Dendritic cell treated with granulocyte-macrophage colony-stimulating factor and Interleukin-4, amounts not matched to agents 40 ng/mL and 50 ng/mL, for 4 days (primary cell): ENCODE data around the gene CYTH2.
"Not testable (repeated sequence)": the region's sequence is repeated elsewhere in the genome, so short reads cannot be mapped to it uniquely, and the experiment has no call there.

Source experiments
- H3K27ac Mint-ChIP-seq: one replicate; pipeline ENCODE4 v1.8.0; 2022; ENCODE audit warnings: mild to moderate bottlenecking, mixed read lengths
- H3K27me3 Mint-ChIP-seq: one replicate; pipeline ENCODE4 v1.8.0; 2022; ENCODE audit warnings: mild to moderate bottlenecking, mixed read lengths
- H3K36me3 Mint-ChIP-seq: one replicate; pipeline ENCODE4 v1.8.0; 2022; ENCODE audit warnings: low read depth, mixed read lengths
- H3K4me1 Mint-ChIP-seq: one replicate; pipeline ENCODE4 v1.8.0; 2022; ENCODE audit warnings: low read depth, mixed read lengths
- H3K4me3 Mint-ChIP-seq: one replicate; pipeline ENCODE4 v1.8.0; 2022; ENCODE audit warnings: mild to moderate bottlenecking, moderate library complexity, mixed read lengths
- H3K9me3 Mint-ChIP-seq: one replicate; pipeline ENCODE4 v1.8.0; 2022; ENCODE audit warnings: mixed read lengths
- intact Hi-C: fragments of 100-400 bp; cut with micrococcal nuclease; formaldehyde crosslinking; loops from one replicate; pipeline ENCODE4 v1.15.0; 2022

Gene CYTH2

GRCh38 chr19:48477067-48477685 lies 8.0 kb downstream of the CYTH2 start:
- intact Hi-C loops: no loop called here
- Mint-ChIP-seq H3K36me3 (peaks cover 78% of the 10 kb centered on the region), H3K9me3 (no peaks in the 10 kb centered on the region), H3K4me3 (no peak overlapping the region), H3K27me3 (peaks cover 16% of the 10 kb centered on the region), H3K4me1 (peaks cover 45% of the 10 kb centered on the region), H3K27ac (no peak overlapping the region)

- no peak overlapping the region for H3K4me3 Mint-ChIP-seq
- intact Hi-C loops: no loop called here
Measured at GRCh38 chr19:48477698-48478338, 8.6 kb downstream of the CYTH2 start.

GRCh38 chr19:48478339-48479256 lies 9.4 kb downstream of the CYTH2 start:
- intact Hi-C loops: no loop called here
- H3K9me3 Mint-ChIP-seq: no peaks in the 10 kb centered on the region
- H3K4me1 Mint-ChIP-seq: peaks cover 31% of the 10 kb centered on the region
- peaks cover 64% of the 10 kb centered on the region for H3K36me3 Mint-ChIP-seq
- H3K4me3 Mint-ChIP-seq: no peak overlapping the region
- H3K27me3 Mint-ChIP-seq: peaks cover 19% of the 10 kb centered on the region
- H3K27ac Mint-ChIP-seq: no peak overlapping the region

More at GRCh38 chr19:48477698-48478338, 8.6 kb downstream of the CYTH2 start:
- Mint-ChIP-seq H3K27ac (no peak overlapping the region), H3K4me1 (peaks cover 39% of the 10 kb centered on the region), H3K36me3 (peaks cover 71% of the 10 kb centered on the region), H3K9me3 (no peaks in the 10 kb centered on the region), H3K27me3 (peaks cover 16% of the 10 kb centered on the region)

- Mint-ChIP-seq H3K4me1 (peaks cover 23% of the 10 kb centered on the region), H3K36me3 (peaks cover 53% of the 10 kb centered on the region), H3K27ac (peak overlapping the region; percentile 76), H3K4me3 (no peak overlapping the region), H3K9me3 (no peaks in the 10 kb centered on the region), H3K27me3 (peaks cover 24% of the 10 kb centered on the region)
- intact Hi-C loops: no loop called here
Measured at GRCh38 chr19:48479686-48480085, 10.5 kb downstream of the CYTH2 start.

DNA sequence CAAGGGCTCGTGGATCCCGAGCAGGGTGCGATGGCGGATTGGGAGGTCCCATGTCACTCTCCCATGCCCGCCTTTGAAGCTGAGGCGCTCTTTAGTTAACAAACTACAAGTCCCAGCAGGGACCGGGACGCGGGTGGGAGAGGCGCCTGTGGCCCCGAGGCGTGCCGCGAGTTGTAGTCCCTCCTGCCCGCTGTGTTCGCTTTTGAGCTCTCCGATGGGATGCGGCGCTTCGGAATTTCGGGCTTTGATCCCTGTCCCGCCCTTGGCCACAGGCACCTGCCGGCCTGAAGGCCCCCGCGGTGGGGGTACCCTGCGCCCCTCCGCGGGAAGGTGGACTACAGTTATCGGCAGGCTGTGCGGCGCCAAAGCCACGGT lies 11.0 kb downstream of the CYTH2 start:
- H3K4me3 Mint-ChIP-seq: peak overlapping the region; percentile 80
- peak overlapping the region; percentile 76 for H3K27ac Mint-ChIP-seq
- H3K27me3 Mint-ChIP-seq: peaks cover 26% of the 10 kb centered on the region
- H3K36me3 Mint-ChIP-seq: peaks cover 48% of the 10 kb centered on the region
- intact Hi-C loops: no loop called here
- H3K4me1 Mint-ChIP-seq: peaks cover 23% of the 10 kb centered on the region
- H3K9me3 Mint-ChIP-seq: no peaks in the 10 kb centered on the region

DNA sequence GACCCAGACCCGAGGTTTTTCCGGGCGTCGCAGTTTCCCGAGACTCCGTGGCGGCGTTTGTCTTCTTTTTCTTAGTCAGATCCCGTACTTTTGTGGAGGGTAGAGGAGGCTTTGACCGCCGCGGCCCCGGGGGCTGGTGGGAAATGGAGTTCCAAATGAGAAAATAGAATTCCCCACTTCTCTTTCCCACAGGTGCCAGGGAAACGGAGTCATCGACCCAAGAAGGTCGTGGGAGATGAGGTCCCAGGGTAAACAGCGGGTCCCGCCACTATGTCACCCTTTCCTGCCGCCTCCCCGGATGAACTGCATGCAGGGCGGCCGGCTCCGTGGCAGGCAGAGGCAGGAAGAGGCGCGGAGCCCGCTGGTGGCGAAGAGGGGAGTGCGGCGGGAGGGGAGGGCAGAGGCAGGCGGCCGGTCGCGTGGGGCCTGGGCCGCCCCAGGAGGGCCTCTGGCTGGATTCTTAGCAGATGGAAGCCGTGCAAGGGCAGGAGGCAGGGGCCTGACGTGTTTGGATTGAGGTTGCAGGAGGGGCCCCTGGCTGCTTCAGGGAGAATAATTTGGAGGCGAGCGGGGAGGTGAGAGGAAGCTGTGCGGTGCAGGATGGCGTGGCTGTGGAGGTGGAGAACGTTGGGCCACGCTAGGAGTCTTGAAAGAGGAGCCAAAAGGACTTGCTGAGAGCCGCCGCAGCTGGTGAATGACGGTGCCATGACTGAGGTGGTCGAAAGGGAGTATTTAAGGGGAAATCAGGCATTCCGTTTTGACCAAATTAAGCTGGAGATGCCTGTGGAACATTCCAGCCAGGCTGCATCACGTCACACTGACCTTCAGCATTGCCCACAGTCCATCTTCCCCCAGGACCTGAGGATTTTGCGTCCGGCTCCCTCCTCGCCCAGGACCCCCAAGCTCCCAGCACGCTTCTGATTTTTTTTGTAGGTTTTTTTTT lies 11.7 kb downstream of the CYTH2 start:
- H3K27ac Mint-ChIP-seq: peak overlapping the region; percentile 76
- no peaks in the 10 kb centered on the region for H3K9me3 Mint-ChIP-seq
- peaks cover 41% of the 10 kb centered on the region for H3K36me3 Mint-ChIP-seq
- H3K4me1 Mint-ChIP-seq: peaks cover 23% of the 10 kb centered on the region
- H3K27me3 Mint-ChIP-seq: peaks cover 27% of the 10 kb centered on the region
- intact Hi-C loops: no loop called here
- H3K4me3 Mint-ChIP-seq: peak overlapping the region; percentile 80

DNA sequence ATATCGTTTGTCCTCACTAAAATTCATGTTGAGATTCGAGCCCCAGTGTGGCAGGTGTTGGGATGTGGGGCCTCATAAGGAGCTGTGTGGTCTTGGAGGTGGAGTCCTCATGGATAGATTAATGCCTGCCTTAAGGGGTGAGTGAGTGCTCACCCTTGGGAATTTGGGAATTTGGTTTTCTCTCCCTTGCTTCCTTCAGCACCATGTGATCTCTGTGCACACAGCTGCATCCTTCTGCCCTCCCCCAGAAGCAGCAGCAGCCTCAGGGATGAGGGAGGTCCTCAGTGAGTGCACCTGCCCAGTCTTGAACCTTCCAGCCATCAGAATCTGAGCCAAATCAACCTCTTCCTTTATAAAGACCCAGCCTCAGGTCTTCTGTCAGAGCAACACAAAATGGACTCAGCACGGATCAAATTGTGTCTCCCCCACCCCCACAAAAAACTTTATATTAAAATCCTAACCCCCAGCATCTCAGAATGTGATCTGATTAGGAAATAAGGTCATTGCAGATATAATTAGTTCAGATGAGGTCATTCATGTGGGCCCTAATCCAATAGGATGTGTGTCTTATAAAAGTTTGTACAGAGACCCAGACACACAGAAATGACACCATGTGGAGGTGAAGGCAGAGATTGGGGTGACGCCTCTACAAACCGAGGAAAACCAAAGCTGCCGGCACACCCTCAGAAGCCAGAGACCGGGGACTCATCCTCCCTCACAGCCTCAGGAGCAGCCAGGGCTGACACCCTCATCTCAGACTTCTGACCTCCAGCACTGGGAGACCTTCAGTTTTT lies 12.9 kb downstream of the CYTH2 start:
- peaks cover 32% of the 10 kb centered on the region for H3K27me3 Mint-ChIP-seq
- H3K4me3 Mint-ChIP-seq: no peak overlapping the region
- no peak overlapping the region for H3K27ac Mint-ChIP-seq
- H3K36me3 Mint-ChIP-seq: peaks cover 29% of the 10 kb centered on the region
- H3K4me1 Mint-ChIP-seq: peaks cover 23% of the 10 kb centered on the region
- intact Hi-C loops: no loop called here
- no peaks in the 10 kb centered on the region for H3K9me3 Mint-ChIP-seq

DNA sequence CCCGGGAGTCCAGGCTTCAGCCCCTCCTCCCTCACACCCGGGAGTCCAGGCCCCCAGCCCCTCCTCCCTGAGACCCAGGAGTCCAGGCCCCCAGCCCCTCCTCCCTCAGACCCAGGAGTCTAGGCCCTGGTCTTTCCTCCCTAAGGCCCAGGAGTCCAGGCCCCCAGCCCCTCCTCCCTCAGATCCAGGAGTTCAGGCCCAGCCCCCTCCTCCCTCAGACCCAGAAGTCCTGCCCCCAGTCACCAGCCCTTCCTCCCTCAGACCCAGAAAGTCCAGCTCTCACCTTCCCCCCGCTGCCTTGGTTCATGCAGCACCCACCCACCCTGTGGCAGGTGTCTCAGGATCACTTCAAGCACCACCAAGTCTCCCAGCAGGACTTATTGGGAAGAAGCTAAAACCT lies 14.1 kb downstream of the CYTH2 start:
- Mint-ChIP-seq H3K36me3 (peaks cover 17% of the 10 kb centered on the region), H3K4me3 (no peak overlapping the region), H3K9me3 (no peaks in the 10 kb centered on the region), H3K4me1 (peaks cover 23% of the 10 kb centered on the region), H3K27me3 (peaks cover 40% of the 10 kb centered on the region), H3K27ac (no peak overlapping the region)
- intact Hi-C loops: no loop called here

GRCh38 chr19:48484247-48484893 lies 15.2 kb downstream of the CYTH2 start:
- intact Hi-C loops: no loop called here
- H3K9me3 Mint-ChIP-seq: no peaks in the 10 kb centered on the region
- peaks cover 19% of the 10 kb centered on the region for H3K4me1 Mint-ChIP-seq
- H3K36me3 Mint-ChIP-seq: peaks cover 6% of the 10 kb centered on the region
- no peak overlapping the region for H3K27ac Mint-ChIP-seq
- peaks cover 45% of the 10 kb centered on the region for H3K27me3 Mint-ChIP-seq
- H3K4me3 Mint-ChIP-seq: no peak overlapping the region

DNA sequence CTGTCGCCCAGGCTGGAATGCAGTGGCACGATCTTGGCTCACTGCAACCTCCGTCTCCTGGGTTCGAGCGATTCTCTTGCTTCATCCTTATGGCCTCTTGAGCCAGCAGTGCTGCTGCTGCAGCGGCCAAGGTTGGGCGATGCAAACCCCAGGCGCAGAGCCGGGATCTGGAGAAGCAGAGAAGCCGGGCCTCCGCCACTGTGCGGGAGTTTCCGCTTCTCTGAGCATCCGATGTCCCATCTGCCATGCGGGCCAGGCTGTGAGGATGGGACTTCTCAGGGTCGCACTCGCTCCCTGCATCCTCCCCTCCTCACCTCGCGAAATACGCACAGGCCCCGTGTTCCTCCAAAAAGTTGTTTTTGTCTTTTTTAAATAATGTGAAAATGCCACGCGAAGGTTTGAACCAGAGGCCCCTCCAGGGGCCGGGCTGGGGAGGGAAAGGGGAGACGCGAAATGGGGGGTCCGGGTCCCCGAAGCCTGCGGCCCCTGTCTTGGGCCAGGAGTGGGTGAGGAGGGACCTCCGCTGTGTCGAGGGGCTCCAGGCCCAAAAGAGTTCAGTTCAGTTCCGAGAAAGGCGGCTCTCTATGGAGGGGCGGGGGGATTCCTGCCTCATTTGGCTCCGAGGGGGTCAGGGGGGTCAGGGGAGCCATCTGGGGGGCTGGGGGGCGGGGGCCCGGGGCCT lies 15.9 kb downstream of the CYTH2 start:
- Mint-ChIP-seq H3K27ac (no peak overlapping the region), H3K27me3 (peaks cover 47% of the 10 kb centered on the region)

GRCh38 chr19:48486706-48487105 lies 17.5 kb downstream of the CYTH2 start:
- H3K27ac Mint-ChIP-seq, H3K4me3 Mint-ChIP-seq, H3K9me3 Mint-ChIP-seq, H3K36me3 Mint-ChIP-seq, intact Hi-C loops: not testable (repeated sequence)
- H3K27me3 Mint-ChIP-seq: peaks cover 50% of the 10 kb centered on the region
- peaks cover 11% of the 10 kb centered on the region for H3K4me1 Mint-ChIP-seq

More for the DNA sequence above, 15.9 kb downstream of the CYTH2 start:
- intact Hi-C loops: no loop called here
- Mint-ChIP-seq H3K36me3 (no peaks in the 10 kb centered on the region), H3K4me1 (peaks cover 12% of the 10 kb centered on the region), H3K9me3 (no peaks in the 10 kb centered on the region), H3K4me3 (no peak overlapping the region)

- H3K9me3 Mint-ChIP-seq: no peaks in the 10 kb centered on the region
- peaks cover 55% of the 10 kb centered on the region for H3K27me3 Mint-ChIP-seq
- no peak overlapping the region for H3K27ac Mint-ChIP-seq
- H3K4me3 Mint-ChIP-seq: no peak overlapping the region
- intact Hi-C loops: no loop called here
- no peaks in the 10 kb centered on the region for H3K36me3 Mint-ChIP-seq
- H3K4me1 Mint-ChIP-seq: peaks cover 19% of the 10 kb centered on the region
Measured at GRCh38 chr19:48487544-48487943, 18.4 kb downstream of the CYTH2 start.
